Activated CD4-positive, alpha-beta T cell treated with anti-CD3 and anti-CD28 coated beads, Interleukin-2, amount 10 ng/mL, durations not matched to agents 7 days and 5 days (primary cell): Measurements from ENCODE around the gene RFXAP. TPM values are rescaled to one million over a fixed set of nuclear protein-coding genes. Genes with fewer than 3 reads are reported as not detected.

Experiments
- total RNA-seq, 2 experiments: library from RNA; stranded (reverse); gene quantifications; one replicate each; pipeline ENCODE4 v1.2.3, GENCODE V29; 2021

The RFXAP gene
- total RNA-seq, 2 experiments from 2014 or later: 13.8 to 16.7 TPM

Other genes starting within 250 kb of the RFXAP start
- not detected for gene SERTM1, start 145.2 kb upstream of the RFXAP start, total RNA-seq
- gene SMAD9, start 101.0 kb downstream of the RFXAP start, total RNA-seq: not detected
- gene ALG5, start 180.1 kb downstream of the RFXAP start, total RNA-seq: 10 to 100 TPM; 29.8 to 33.9 TPM
- 100 to 1,000 TPM in 1 of 2 experiments, 10 to 100 TPM in 1; 94.9 to 105 TPM for gene EXOSC8, start 181.6 kb downstream of the RFXAP start, total RNA-seq
- gene SUPT20H, start 240.5 kb downstream of the RFXAP start, total RNA-seq: 10 to 100 TPM; 74.1 to 79.8 TPM